Tongue (tissue), 2 donors: ENCODE results near the gene DLX1. TPM values are rescaled to one million over a fixed set of nuclear protein-coding genes. Genes with fewer than 3 reads are reported as not detected.
"Not testable (repeated sequence)": the region's sequence is repeated elsewhere in the genome, so short reads cannot be mapped to it uniquely, and the experiment has no call there.

Experiments
- DNase-seq: peaks from one replicate; pipeline ENCODE4 v3.0.0-alpha.2; 2015
- total RNA-seq: library from RNA; depleted of rRNA; stranded (reverse); fragments of >200 nt; gene quantifications from one replicate; pipeline ENCODE4 v1.2.3, GENCODE V29; 2014

DLX1 gene
- total RNA-seq, 1 donor from 2014 or later: 2.4 TPM

GRCh38 chr2:172065111-172065510 lies 20.2 kb upstream of the DLX1 start:
- DNase-seq: no peak

- no peak for DNase-seq
Measured at GRCh38 chr2:172066394-172066886, 18.9 kb upstream of the DLX1 start.

- DNase-seq: not testable (repeated sequence)
Measured at GRCh38 chr2:172067905-172068304, 17.4 kb upstream of the DLX1 start.

DNA sequence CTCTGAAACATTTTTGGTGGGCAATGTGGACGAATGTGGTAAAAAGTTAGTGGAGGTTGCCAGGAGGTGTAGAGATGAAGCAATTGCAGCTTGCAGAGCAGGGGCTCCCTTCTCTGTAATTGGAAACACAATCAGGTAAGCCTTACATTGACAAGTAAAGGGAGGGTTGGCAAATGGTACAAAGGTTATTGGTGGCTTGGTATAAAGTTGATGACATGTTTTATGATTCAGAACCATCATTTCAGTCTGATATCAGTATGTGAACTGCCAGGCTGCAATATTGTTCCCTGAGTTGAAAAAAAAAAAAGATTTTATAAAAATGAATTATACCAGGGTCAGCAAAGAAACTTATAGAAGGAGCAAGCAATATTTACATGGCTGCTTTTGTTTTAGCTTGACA lies 14.4 kb upstream of the DLX1 start:
- no peak for DNase-seq

DNA sequence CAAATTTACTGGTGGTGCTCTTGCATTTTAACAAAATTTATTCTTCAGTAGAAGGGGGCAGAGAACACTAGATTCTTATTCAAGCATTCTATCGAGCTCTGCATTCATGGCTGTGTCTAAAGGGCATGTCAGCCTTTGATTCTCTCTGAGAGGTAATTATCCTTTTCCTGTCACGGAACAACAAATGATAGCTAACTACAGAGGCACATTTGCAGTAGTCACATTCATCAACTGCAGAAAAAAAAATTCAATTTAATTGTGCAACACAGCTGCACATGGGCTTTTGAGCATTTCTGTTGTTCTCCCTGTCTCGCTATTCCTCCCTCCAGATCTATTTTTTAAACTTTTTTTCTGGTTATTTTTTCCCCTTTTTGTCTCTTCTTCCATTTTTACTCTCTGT lies 13.0 kb upstream of the DLX1 start:
- DNase-seq: no peak

GRCh38 chr2:172072706-172073105 lies 12.6 kb upstream of the DLX1 start:
- DNase-seq: no peak

DNA sequence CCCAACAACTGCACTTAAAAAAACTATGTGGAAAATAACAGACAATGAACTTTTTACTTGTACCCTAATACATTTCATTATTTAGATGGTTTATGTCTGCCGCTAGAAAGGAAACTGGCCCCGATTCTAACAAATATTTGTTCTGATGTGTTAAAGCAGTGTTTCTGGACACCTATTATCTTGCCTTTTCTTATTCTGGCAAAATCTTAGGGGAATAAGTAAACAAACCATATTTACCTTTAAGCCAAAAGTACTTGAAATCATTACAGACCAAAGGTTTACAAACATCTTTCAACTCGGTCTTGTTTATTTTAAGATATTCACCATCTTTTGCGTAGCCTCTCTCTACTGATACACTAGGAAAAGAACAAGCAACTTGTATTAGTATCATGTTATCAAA lies 11.8 kb upstream of the DLX1 start:
- DNase-seq: no peak

GRCh38 chr2:172074254-172074653 lies 11.1 kb upstream of the DLX1 start:
- no peak for DNase-seq

DNA sequence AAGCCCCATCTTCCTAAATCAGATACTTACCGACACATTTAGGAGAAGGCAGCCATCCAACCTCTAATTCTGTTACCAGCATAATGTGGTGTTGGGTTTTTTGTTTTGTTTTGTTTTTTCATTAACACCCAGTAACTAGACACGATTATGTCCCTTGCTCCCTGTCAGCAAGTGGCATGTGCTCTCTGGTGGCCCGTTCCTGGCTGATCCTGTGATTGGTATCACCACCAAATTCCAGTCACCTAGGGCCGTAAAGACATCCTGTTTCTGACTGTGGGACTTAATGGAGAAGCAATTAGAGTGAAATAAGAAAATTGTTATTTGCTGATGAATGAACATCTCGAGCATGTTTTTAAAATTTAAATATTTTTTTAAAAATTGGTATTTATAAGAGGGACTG lies 5.9 kb upstream of the DLX1 start:
- no peak for DNase-seq

DNA sequence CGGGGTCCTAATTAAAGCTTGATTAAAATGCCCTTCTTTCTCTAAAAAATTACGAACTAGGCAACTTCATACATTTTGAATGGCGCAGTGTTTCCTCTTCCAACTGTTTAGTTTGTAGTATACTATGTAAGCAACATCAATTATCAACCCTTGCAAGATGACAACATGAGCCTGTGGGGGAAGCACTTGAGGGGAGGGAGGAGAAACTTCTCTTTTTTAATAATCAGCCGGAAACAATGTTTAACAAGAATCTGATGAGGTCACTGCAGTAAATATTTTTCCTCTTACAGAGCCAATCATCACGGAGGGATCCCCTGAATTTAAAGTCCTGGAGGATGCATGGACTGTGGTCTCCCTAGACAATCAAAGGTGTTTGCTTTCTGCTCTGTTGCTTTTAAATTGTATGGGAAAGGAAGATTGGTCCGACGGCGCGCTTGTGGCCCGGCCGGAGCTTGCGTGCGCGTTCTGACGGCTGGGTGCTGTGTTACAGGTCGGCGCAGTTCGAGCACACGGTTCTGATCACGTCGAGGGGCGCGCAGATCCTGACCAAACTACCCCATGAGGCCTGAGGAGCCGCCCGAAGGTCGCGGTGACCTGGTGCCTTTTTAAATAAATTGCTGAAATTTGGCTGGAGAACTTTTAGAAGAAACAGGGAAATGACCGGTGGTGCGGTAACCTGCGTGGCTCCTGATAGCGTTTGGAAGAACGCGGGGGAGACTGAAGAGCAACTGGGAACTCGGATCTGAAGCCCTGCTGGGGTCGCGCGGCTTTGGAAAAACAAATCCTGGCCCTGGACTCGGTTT lies 5.3 kb upstream of the DLX1 start:
- no peak for DNase-seq

- peak; percentile 14 for DNase-seq
Measured at GRCh38 chr2:172080641-172081220, 4.6 kb upstream of the DLX1 start.

- DNase-seq: peak; percentile 37
Measured at GRCh38 chr2:172081221-172082022, 3.9 kb upstream of the DLX1 start.

DNA sequence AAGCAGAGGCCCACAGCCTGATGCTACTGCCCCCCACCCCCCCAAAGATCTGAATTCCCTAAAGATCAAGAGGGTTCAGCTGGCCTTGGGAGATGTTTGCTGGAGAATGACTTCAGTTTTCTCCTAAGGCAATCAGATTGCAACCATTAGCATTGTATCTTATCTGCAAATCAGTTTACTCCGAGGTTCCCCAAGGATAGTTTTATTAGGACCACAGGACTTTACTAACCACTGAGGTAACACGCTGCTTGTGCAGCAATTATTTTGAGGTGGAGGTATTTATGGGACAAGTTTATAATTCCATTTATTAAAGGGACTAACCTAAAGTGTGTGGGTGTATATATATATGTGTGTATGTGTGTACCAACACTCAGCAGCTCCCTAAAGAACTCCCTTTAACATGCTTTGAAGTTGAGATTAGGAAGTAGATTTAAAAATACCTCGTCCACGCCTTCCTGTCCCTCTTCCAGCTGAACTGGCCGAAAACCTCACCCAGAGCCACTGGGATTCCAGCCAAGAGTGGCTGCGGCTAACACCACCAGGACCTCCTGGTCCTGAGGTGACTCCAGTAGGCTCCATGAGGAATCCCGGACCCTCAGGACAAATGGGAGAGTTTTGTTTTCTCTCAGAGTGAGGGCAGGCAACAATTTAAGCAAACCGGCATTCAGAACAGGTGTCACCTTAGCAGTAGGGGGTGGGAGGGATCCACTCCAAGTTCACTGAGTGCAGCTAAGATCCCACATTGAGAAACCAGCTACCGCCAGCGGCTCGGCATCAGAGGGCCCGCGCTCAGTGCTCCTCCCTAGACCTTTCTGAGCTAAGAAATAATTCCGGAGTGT lies 3.0 kb upstream of the DLX1 start:
- peak; percentile 10 for DNase-seq

GRCh38 chr2:172082944-172083627 lies 2.2 kb upstream of the DLX1 start:
- peak; percentile 33 for DNase-seq

GRCh38 chr2:172083628-172084394 lies 1.5 kb upstream of the DLX1 start:
- DNase-seq: peak; percentile 35

DNA sequence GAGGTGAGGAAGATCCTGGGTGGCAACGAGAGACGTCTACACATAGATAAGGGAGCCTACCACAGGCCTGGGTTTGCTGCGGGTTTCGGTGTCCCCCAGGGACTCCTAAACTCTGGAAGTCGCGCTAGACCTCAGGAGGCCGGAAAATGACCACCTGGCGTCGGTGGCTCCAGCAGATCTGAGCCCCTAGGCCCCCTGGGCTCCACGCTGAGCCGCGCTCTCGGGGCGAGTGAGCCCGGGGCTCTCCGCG lies 987 bp upstream of the DLX1 start:
- no peak for DNase-seq

GRCh38 chr2:172084645-172085459 lies 455 bp upstream of the DLX1 start:
- DNase-seq: peak; percentile 94

- peak; percentile 48 for DNase-seq
Measured at GRCh38 chr2:172086241-172087206, 1.2 kb downstream of the DLX1 start.
